Measurements from ENCODE around the gene LRP3. TPM values are rescaled to one million over a fixed set of nuclear protein-coding genes. Genes with fewer than 3 reads are reported as not detected.
A peak's percentile ranks its signal among the peaks of the same experiment; 100 is the strongest.
"Not testable (repeated sequence)": the region's sequence is repeated elsewhere in the genome, so short reads cannot be mapped to it uniquely, and the experiment has no call there.

Gene LRP3
- total RNA-seq, 4 donors from 2014 or later = 19.1 to 61.8 (median 28.3) TPM

GRCh38 chr19:33220115-33220514 is 26.0 kb downstream of the LRP3 start:
- no peak for ATAC-seq (ENCODE audit: low FRiP score)
- TF ChIP-seq, protein P1, sequence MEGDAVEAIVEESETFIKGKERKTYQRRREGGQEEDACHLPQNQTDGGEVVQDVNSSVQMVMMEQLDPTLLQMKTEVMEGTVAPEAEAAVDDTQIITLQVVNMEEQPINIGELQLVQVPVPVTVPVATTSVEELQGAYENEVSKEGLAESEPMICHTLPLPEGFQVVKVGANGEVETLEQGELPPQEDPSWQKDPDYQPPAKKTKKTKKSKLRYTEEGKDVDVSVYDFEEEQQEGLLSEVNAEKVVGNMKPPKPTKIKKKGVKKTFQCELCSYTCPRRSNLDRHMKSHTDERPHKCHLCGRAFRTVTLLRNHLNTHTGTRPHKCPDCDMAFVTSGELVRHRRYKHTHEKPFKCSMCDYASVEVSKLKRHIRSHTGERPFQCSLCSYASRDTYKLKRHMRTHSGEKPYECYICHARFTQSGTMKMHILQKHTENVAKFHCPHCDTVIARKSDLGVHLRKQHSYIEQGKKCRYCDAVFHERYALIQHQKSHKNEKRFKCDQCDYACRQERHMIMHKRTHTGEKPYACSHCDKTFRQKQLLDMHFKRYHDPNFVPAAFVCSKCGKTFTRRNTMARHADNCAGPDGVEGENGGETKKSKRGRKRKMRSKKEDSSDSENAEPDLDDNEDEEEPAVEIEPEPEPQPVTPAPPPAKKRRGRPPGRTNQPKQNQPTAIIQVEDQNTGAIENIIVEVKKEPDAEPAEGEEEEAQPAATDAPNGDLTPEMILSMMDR (IDR thresholded peaks at IDR 0.05) = no peak

DNA sequence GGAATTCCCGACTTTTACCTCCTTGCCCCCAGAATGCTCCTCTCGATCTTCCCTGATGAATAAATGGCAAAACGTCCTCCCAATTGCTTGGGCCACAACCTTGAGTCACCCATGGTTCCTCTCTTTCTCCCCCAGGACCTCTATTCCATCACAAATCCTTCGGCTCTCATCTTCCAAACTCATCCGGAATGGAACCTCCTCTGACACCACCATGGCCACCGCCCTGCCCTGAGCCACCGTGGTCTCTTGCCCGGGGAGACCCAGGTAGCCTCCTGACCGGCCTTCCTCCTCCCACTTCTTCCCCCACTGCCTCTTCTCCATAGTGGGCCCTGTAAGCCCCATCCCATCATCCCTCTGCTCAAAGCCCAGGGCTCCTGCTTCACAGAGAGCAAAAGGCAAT is 26.6 kb downstream of the LRP3 start:
- DNase-seq (ENCODE audit: low spot score) = no peak
- no peak for ATAC-seq (ENCODE audit: low FRiP score)
- TF ChIP-seq, protein P1 (IDR thresholded peaks at IDR 0.05) = no peak

More at GRCh38 chr19:33220115-33220514, 26.0 kb downstream of the LRP3 start:
- no peak for DNase-seq (ENCODE audit: low spot score)

DNA sequence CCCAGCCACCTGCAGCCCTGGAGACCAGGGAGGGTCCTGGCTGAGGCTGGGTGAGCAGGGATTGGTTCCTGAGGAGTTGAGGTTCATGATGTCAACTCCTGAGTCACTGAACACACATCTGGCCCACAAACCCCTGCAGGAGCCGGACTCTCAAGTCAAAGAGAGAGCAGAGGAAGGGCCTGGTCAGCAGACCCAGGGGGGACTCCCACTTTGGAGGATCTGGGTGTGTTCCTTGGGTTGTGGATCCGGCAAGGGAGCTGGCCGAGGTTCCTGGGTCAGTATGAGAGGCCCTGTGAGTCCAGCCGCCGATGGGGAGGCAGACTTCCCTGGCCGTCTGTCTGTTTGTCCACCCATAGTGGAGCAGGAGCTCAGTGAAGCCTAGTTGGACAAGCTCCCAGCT is 27.5 kb downstream of the LRP3 start:
- DNase-seq (ENCODE audit: low spot score) = no peak
- TF ChIP-seq, protein P1 (IDR thresholded peaks at IDR 0.05) = no peak
- no peak for ATAC-seq (ENCODE audit: low FRiP score)

GRCh38 chr19:33222255-33222654 is 28.1 kb downstream of the LRP3 start:
- not testable (repeated sequence) for DNase-seq (ENCODE audit: low spot score); ATAC-seq (ENCODE audit: low FRiP score)

DNA sequence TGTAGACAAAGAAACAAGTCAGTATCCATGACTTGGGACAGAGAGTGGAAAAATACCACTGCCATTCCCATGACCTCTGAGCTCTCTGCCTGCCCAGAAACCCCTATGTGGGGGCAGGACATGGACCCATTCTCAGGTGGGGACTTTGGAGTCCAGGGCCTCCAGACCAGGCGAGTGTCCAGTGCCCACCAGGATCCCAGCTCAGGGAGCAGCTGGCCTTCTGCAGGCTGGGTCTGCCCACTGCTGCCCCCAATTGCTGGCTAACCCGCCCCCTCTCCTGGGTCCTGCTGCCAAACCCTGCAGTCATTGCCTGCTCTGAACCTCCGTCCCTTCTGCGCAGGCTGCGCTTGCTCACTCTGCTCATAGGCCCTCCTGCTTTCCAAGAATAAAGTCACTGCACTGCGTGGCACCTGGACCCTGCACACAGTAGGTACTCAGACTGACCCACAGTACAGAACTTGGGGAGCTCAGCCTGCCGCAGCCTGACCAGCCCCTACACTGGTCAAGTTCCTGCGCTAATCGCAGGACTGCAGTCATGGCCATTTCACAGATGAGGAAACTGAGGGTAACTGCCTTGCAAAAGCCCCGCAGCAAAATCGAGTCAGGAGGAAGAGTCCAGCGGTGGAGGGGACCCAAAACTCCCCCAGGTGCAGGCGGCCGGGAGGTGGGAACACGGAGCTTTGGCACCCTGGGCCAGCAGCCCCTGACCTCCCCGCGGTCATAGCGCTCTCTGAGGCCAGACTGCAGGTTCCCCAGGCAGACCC is 30.7 kb downstream of the LRP3 start:
- TF ChIP-seq, protein P1 (IDR thresholded peaks at IDR 0.05) = no peak
- ATAC-seq (ENCODE audit: low FRiP score) = peak; percentile 3
- no peak for DNase-seq (ENCODE audit: low spot score)

GRCh38 chr19:33225458-33225926 is 31.4 kb downstream of the LRP3 start, which contains the start of gene SLC7A10:
Gene SLC7A10, minus strand, starts transcription at chr19:33225850. Its CDS starts 147 bp downstream, at chr19:33225703.
- TF ChIP-seq, protein P1 (IDR thresholded peaks at IDR 0.05) = no peak
- no peak for DNase-seq (ENCODE audit: low spot score)
- ATAC-seq (ENCODE audit: low FRiP score) = no peak

DNA sequence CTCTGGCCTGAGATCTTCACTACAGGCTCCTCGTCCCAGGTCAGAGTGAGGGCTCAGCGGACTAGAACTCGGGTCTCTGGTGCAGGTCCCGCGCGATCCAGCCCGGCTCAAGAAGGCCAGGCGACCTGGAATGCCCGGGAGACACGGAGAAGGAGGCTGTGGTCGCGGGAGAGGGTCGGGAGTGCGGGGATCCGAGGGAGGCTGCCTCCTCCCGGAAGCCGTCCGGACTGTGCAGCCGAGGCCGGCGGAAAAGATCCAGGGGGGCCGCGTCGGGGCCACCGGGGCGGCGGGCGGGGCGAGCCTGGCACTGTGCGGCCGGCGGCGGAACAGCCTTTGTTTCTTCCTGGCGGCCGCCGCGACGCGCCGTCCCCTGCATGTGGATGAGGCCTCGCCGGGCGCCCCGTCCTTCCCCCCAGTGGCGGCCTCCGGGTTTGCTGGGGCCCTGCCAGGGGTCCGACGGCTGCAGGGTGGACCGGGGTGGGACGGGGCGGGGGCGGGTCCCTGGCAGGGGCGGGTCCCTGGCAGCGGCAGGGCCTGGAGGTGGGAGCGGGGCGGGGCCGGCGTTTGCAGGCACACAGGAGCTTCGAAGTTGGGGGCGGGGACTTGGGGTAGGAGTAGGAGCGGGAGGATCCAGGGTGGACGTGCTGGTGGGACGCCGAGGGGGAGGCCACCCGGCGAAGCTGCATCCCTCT is 32.6 kb downstream of the LRP3 start:
- ATAC-seq (ENCODE audit: low FRiP score) (no peak), DNase-seq (ENCODE audit: low spot score) (no peak)
- TF ChIP-seq, protein P1 (IDR thresholded peaks at IDR 0.05) = no peak
